Loucy (cell line): Measurements from ENCODE around the gene AQP12A.
A peak's percentile ranks its signal among the peaks of the same experiment; 100 is the strongest.

ENCODE experiments used
- H2AFZ ChIP-seq: fragments of 200-600 bp; sonication (generic); 2 replicates; pipeline ENCODE4 v1.6.0; 2016; ENCODE audit warnings: antibody characterized with exemption, mild to moderate bottlenecking, low read length, moderate library complexity
- H3F3A ChIP-seq: fragments of 200-600 bp; 2 replicates; pipeline ENCODE4 v1.6.0; 2016; ENCODE audit warnings: antibody characterized with exemption, low read depth, mild to moderate bottlenecking
- H3K27me3 ChIP-seq: fragments of 200-600 bp; sonication (generic); 2 replicates; pipeline ENCODE4 v1.6.1; 2014; ENCODE audit warnings: low read length, mild to moderate bottlenecking; ENCODE audit not compliant: insufficient read depth, poor library complexity, severe bottlenecking
- H3K36me3 ChIP-seq: fragments of 200-600 bp; sonication (generic); 2 replicates; pipeline ENCODE4 v1.6.1; 2016; ENCODE audit warnings: low read length; ENCODE audit not compliant: insufficient read depth
- H3K4me1 ChIP-seq: fragments of 200-600 bp; sonication (generic); 2 replicates; pipeline ENCODE4 v1.5.1; 2014; ENCODE audit warnings: low read length, mild to moderate bottlenecking; ENCODE audit not compliant: insufficient read depth, poor library complexity, severe bottlenecking
- H3K4me2 ChIP-seq: fragments of 200-600 bp; sonication (generic); 2 replicates; pipeline ENCODE4 v1.6.0; 2014; ENCODE audit warnings: antibody characterized with exemption, low read length, low read depth, mild to moderate bottlenecking; ENCODE audit not compliant: poor library complexity, severe bottlenecking
- H3K4me3 ChIP-seq: fragments of 200-600 bp; sonication (generic); 2 replicates; pipeline ENCODE4 v1.5.1; 2014; ENCODE audit warnings: low read length, mild to moderate bottlenecking, mixed read lengths; ENCODE audit not compliant: poor library complexity, severe bottlenecking
- H3K79me2 ChIP-seq: fragments of 200-600 bp; sonication (generic); 2 replicates; pipeline ENCODE4 v1.6.1; 2014; ENCODE audit warnings: low read length; ENCODE audit not compliant: insufficient read depth
- H3K9ac ChIP-seq: fragments of 200-600 bp; sonication (generic); 2 replicates; pipeline ENCODE4 v1.6.0; 2014; ENCODE audit warnings: mild to moderate bottlenecking, low read depth, low read length, moderate library complexity; ENCODE audit not compliant: poor library complexity, severe bottlenecking
- H3K9me2 ChIP-seq: fragments of 200-600 bp; sonication (generic); replicated peaks from 2 replicates; pipeline ENCODE4 v1.6.1; 2016; ENCODE audit warnings: low read depth, low read length, mixed read lengths
- H3K9me3 ChIP-seq: fragments of 200-600 bp; sonication (generic); 2 replicates; pipeline ENCODE4 v1.6.1; 2014; ENCODE audit warnings: mild to moderate bottlenecking, antibody characterized with exemption, low read length, low read depth; ENCODE audit not compliant: insufficient read depth
- H4K20me1 ChIP-seq: fragments of 200-600 bp; sonication (generic); 2 replicates; pipeline ENCODE4 v1.6.0; 2014; ENCODE audit warnings: antibody characterized with exemption, low read length, mild to moderate bottlenecking; ENCODE audit not compliant: insufficient read depth, poor library complexity, severe bottlenecking
- EZH2phosphoT487 ChIP-seq: fragments of 200-600 bp; IDR thresholded peaks from 2 replicates; pipeline ENCODE4 v1.6.1; 2018; ENCODE audit warnings: antibody characterized with exemption, mild to moderate bottlenecking, moderate library complexity, borderline replicate concordance
- TF ChIP-seq, protein P1 (sequence below): fragments of 200-600 bp; sonication (generic); conservative IDR thresholded peaks from 2 replicates; pipeline ENCODE4 v1.5.1; 2014; ENCODE audit warnings: mild to moderate bottlenecking, antibody characterized with exemption, low read length

AQP12A gene

DNA sequence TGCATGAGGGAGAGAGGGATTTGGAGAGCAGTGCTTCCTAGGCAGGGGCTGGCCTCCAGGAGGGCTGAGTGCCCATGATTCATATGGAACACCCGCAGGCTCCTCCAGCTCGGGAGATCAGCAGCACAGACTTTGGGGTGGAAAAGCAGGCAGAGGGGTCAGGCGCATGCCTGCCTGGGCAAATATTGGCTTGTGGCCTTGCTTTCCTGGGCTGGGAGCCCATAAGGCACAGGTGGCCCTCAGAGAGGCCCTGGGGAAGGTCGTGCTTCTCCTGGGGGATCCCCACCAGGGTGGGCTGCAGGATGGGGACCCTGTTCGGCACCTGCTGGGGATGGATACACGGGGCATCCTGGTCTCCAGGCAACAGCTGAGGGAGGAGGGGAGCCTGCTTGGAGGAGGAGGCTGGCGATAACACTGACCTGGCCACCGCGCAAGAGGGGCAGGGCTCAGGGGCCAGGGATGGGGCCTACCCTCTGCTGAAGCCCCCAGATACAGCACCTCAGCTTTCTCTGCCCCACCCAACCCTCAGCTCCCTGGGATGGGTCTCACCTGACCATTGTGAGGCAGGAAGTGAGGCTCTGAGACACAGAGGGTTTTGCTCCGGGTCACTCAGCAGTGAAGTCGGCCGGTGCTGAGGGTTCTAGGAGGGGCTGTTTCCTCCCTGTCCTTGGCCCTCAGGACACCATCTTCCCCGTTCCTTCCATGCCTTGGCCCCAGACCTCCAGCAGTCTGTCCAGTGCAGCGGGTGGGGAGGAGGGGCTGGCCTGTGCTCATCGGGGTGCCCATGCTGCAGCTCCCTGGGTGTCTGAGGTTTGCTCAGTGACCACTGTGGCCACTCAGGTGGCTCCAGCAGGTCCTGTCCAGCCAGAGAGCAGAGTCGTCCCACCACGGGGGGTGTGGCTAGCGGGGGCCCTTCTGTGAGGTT lies 12.0 kb downstream of the AQP12A start:
- TF ChIP-seq, protein P1, sequence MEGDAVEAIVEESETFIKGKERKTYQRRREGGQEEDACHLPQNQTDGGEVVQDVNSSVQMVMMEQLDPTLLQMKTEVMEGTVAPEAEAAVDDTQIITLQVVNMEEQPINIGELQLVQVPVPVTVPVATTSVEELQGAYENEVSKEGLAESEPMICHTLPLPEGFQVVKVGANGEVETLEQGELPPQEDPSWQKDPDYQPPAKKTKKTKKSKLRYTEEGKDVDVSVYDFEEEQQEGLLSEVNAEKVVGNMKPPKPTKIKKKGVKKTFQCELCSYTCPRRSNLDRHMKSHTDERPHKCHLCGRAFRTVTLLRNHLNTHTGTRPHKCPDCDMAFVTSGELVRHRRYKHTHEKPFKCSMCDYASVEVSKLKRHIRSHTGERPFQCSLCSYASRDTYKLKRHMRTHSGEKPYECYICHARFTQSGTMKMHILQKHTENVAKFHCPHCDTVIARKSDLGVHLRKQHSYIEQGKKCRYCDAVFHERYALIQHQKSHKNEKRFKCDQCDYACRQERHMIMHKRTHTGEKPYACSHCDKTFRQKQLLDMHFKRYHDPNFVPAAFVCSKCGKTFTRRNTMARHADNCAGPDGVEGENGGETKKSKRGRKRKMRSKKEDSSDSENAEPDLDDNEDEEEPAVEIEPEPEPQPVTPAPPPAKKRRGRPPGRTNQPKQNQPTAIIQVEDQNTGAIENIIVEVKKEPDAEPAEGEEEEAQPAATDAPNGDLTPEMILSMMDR = no peak
- TF ChIP-seq EZH2phosphoT487 = no peak
- H3K27me3 ChIP-seq = no peaks in the 10 kb centered on the region

DNA sequence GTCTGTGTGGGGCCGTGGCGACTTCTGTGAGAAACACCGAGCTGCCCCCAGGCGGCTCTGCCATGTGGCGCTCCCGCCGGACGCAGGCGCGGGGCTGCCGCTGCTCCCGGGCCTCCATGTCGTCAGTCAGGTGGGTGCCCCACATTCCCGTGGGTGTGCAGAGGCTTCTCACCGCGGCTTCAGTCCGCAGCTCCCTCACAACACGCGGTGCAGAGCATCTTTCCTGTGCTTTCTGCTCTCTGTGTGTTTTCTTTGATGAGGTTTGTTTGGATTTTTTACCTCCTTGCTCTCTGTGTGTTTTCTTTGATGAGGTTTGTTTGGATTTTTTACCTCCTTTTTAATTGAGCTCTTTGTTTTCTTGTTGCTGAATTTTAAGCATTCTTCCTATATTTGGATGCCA lies 13.0 kb downstream of the AQP12A start:
- Histone ChIP-seq H3K36me3 (no peaks in the 10 kb centered on the region), H3K4me3 (no peak overlapping the region), H3K4me2 (peak overlapping the region; percentile 2), H4K20me1 (no peaks in the 10 kb centered on the region), H3K9ac (no peak overlapping the region), H3K79me2 (no peaks in the 10 kb centered on the region), H2AFZ (no peak overlapping the region), H3K9me2 (no peaks in the 10 kb centered on the region), H3K9me3 (no peaks in the 10 kb centered on the region), H3F3A (no peaks in the 10 kb centered on the region), H3K4me1 (no peaks in the 10 kb centered on the region), H3K27me3 (no peaks in the 10 kb centered on the region)
- TF ChIP-seq, protein P1 = no peak
- TF ChIP-seq EZH2phosphoT487 = no peak

More for the DNA sequence above, 12.0 kb downstream of the AQP12A start:
- Histone ChIP-seq H4K20me1 (no peaks in the 10 kb centered on the region), H3K9me3 (no peaks in the 10 kb centered on the region), H3K9ac (no peak overlapping the region), H3K9me2 (no peaks in the 10 kb centered on the region), H3K4me3 (no peak overlapping the region), H3K79me2 (no peaks in the 10 kb centered on the region), H3K36me3 (no peaks in the 10 kb centered on the region), H2AFZ (no peak overlapping the region), H3K4me1 (no peaks in the 10 kb centered on the region), H3F3A (no peaks in the 10 kb centered on the region), H3K4me2 (no peak overlapping the region)

DNA sequence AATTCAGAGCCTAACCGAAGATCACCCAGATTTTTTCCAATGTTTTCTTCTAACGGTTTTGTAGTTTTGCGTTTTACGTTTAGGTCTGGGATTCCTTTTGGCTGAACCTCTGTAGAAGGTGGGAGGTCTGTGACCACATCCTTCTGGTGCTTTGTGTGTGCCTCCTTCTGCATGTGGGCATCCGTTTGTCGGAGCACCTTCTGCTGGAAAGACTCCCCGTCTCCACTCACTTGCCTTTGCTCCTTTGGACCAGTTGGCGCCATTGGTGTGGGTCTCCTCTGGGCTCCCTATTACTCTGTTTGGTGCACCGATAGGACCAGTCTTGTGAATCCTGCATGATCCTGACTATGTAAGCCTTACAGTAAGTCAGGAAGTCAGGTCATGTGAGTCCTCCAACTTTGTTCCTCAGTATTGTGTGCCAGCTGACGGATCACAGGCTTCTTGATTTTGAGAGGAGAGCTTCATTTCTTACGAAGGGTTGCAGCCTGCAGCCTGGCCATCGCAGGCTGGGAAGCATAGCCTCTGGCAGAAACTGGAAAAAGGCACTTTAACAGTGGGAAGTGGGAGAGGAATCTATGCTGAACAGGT lies 13.6 kb downstream of the AQP12A start:
- TF ChIP-seq, protein P1 = no peak
- no peak for TF ChIP-seq EZH2phosphoT487
- Histone ChIP-seq H4K20me1 (no peaks in the 10 kb centered on the region), H2AFZ (no peak overlapping the region), H3K9me3 (no peaks in the 10 kb centered on the region), H3K79me2 (no peaks in the 10 kb centered on the region), H3K27me3 (no peaks in the 10 kb centered on the region), H3K9me2 (no peaks in the 10 kb centered on the region), H3F3A (no peaks in the 10 kb centered on the region), H3K4me2 (peak overlapping the region; percentile 2), H3K36me3 (no peaks in the 10 kb centered on the region), H3K9ac (no peak overlapping the region), H3K4me3 (no peak overlapping the region), H3K4me1 (no peaks in the 10 kb centered on the region)
